NCI-H2081 treated with DMSO at 0.1 percent for 48 hours (cell line): ENCODE data around the gene FXYD1.
"Not testable (repeated sequence)": the region's sequence is repeated elsewhere in the genome, so short reads cannot be mapped to it uniquely, and the experiment has no call there.

Source experiments
- DNase-seq: peaks from one replicate; lab custom pipeline; 2025; lab: John Stamatoyannopoulos, UW

FXYD1 gene

DNA sequence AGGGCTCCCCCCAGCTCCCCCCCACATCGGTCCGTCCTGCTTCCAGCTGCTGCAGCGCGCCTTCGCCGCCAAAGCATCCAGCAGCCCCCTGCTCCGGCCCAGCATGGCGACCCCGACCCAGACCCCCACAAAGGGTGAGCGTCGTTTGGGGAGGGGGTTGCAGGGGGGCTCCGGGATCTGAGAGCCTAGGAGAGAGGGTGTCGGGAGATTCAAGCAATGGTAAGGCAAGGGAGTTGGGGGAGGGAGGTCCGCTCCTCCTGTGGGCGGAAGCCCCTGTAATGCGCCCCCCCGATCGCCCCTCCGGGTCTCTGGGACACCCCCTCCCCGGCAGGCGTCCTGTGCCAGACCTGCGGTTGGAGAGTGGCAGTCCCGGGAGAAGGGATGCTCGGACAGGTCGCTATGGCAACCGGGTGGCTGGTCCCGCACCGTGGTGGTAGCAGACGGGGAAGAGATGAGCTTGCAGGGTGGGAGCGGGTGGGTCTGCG is 4.6 kb downstream of the FXYD1 start, which contains the start of gene FXYD7:
Gene FXYD7 (plus strand): TSS at position 25 of the 485 bp plus-strand sequence. CDS start 79 bp downstream, at position 104.
- no peak for DNase-seq

DNA sequence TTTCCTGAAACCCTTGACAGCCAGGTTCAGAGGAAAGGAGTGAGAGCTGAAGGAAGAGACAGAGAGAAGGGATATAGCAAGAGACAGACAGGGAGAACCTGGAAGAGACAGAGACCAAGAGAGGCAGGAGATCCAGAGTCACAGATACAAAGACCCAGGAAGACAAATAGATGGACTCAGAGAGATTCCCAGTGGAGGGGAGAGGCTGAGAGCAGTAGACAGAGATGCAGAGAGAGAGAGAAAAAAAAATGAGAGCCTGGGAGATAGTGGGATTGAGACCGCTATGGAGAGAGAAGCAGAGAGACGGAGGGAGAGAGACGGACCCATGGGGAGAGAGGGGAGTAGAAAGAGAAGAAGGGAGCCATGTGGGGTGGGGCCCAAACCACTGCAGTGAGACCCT is 5.2 kb downstream of the FXYD1 start:
- DNase-seq, result no peak

DNA sequence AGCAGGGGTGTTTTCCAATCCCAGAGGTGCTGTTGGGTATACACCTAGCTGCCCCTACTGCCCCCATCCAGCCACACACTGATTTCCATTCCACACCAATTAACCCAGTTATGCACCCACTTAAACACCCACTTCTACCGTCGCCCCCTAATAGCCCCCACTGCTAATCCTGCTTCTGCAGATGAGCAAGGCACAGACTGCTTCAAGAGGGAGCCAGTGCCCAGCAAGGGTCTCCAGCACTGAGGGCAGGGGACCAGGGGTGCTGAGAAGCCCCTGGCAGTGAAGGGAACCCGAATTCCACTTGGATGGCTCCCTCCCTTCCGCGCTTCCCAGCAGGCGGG is 5.6 kb downstream of the FXYD1 start:
- DNase-seq, result no peak

DNA sequence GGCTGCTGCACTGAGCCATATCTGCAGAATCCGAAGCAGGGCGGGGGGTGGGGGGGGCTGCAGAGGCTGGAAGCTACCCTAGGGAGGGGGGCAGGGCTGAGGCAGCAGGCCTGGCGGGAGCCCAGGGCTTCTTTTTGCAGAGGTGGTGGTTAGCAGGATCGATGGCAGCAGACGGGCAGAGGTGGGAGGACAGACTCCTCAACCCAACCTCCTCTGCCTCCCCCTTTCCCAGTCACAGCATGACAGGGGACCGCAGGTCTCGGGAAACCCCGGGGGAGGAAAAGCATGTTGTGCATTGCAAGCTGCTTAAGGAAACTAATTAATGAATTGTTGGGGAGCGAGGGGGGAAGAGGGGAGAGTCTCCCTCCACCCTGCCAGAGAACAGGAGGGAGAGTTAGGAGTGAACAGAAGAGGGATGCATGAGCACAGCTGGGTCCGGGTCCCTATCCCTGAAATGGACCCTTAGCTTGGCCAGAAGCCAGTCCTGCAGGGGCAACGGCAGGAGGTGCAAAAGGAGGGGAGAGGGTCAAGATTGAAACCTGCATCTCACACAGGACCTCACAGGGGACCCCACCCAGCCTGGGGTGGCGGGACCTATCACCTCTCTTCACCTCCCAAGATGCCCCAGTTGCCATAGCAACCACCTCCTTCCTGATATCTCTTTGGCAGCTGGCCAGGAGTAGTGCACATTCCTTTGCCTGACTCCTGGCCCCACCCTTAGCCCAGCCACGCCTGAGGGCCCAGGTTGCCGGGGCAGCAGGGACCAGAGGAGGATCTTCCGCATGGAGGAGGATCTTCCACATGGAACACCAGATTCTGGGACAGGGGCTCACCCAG is 6.2 kb downstream of the FXYD1 start:
- no peak for DNase-seq

DNA sequence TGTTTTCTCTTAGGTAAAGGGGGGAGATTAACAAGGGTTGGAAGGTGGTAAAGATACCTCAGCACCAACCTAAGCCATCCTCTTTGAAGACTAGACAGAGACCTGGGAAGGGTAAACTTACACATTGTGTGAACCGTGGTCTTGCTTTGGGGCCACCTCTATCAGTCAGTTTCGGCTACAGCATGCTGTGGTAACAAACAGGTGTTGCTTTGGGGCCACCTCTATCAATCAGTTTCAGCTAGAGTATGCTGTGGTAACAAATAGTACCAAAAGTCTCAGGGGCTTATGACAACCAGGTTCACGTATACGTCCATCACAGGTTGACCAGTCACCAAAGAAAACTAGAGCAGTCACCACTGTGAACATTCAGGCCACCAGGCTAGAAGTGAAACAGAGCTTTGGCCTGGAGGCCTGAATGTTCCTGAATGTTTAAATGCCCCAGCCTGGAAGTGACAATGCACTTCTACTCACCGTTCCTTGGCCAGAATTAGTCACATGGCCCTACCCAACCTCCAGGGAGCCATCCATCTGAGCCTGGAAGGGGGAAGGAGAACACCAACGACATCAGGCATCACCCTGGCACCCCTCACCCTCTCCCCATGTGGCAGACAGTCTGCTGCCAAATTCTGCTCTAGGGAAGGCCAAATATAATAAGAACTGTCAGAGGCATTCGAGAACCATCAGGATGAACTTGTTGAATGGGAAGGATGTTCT is 8.3 kb downstream of the FXYD1 start:
- DNase-seq, result no peak

DNA sequence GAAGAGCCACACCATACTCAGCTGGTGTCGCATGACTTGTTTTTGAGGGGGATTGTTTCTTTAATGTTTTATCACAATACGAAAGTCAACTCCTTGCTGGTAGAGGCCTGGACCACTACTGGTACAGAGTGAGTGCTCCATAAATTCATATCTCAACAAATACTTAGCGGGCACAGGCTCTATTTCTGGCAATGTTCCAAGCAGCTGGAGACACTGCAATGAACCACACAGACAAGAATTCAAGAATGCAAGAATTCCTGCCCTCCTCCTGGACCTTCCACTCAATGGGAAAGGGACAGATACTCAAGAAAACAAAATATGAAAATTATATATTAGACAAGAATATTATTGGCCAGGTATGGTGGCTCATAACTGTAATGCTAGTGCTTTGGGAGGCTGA is 10.8 kb downstream of the FXYD1 start:
- DNase-seq, result no peak

DNA sequence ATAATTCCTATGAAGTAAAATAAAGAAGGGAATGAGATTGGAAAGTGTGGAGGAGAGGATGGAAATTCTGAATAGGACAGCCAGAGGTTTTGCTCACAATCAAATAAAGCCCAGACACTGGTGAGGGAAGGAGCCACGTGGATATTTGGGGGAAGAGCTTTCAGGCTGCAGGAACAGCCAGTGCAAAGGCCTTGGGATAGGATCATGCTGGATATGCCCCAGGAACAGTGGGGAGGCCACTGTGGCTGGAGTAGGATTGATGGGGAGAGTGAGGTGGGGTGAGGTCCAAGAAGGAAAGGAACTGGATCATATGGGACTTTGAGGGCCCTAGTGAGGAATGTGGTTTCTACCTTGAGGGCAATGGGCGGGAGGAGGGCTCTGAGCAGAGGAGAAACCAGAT is 11.8 kb downstream of the FXYD1 start:
- DNase-seq, result no peak

DNA sequence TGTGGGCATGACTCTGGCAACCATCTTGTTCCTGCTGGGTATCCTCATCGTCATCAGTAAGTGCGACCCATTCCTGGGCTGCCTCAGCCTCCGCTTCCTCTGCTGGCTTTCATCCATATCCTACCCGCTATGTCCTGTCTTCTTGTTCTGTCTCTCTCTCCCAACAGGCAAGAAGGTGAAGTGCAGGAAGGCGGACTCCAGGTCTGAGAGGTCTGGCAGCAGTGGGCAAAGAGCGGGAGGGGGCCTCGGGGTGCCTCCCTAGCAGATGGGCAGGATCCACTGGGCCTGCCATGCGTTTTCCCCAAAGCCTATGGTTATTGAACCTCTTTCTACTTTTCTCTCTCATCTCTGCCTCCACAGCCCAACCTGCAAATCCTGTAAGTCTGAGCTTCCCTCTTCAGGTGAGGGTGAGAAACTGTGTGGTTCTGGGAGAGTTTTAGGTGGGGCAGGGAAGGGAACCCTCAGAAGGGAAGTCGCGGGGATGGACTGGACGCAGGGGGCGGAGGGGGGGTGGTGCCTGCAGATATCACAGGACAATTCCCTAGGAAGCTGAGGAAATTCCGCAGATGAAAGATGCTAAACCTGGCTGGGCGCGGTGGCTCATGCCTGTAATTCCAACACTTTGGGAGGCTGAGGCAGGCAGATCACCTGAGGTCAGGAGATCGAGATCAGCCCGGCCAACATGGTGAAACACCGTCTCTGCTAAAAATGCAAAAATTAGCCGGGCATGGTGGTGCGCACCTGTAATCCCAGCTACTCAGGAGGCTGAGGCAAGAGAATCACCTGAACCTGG is 12.8 kb downstream of the FXYD1 start:
- DNase-seq, result no peak

DNA sequence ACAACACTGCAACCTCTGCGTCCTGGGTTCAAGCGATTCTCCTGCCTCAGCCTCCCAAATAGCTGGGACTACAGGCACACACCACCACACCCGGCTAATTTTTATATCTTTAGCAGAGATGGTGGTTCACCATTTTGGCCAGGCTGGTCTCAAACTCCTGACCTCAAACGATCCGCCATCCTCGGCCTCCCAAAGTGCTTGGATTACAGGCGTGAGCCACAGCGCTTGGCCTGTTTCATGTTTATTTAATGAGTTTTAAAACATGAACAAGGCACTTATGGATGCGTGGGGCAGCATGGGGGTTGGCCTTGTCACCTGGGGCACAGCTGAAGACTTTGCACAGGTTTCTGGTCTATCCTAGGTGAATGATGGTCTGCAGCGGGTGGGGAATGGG is 14.5 kb downstream of the FXYD1 start:
- DNase-seq, result not testable (repeated sequence)

DNA sequence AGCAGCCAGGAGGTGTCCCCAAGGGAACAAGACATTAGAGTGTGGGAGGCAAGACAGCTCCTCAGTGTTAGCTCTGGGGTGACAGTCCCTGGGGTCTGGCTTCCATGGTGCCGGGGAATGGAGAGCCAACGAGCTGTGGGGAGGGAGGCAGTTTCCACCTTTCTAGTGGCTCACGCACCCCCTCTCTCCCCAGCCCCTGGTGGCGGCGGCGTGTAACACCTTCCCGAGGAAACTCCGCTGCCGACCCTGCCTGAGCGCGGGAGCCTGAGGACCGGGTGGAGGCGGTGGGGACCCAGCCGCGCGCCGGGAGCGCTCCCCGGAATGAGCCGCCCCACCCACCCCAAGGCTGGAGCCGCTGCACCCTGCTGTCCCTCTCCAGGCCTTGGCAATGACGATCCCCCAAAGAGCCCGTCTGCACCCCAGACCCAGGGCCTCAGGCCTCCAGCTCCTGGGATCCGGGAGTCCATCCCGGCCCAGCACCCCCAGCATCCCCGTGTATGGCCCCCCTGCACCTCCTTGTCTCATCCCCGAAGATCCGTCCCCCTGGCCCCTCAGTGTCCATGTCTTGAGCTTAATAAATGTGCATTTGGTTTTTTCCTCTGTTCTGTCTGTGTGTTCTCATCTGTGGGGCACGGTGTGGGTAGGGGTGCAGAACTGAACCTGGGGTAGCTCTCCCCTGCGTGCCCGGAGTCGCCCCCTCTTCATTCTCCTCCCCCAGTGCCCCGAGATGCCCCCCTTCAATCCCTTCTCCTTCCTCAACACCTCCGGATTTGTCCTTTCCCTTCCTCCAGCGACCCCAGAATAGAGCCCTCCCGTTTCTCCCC is 15.3 kb downstream of the FXYD1 start:
- no peak for DNase-seq

DNA sequence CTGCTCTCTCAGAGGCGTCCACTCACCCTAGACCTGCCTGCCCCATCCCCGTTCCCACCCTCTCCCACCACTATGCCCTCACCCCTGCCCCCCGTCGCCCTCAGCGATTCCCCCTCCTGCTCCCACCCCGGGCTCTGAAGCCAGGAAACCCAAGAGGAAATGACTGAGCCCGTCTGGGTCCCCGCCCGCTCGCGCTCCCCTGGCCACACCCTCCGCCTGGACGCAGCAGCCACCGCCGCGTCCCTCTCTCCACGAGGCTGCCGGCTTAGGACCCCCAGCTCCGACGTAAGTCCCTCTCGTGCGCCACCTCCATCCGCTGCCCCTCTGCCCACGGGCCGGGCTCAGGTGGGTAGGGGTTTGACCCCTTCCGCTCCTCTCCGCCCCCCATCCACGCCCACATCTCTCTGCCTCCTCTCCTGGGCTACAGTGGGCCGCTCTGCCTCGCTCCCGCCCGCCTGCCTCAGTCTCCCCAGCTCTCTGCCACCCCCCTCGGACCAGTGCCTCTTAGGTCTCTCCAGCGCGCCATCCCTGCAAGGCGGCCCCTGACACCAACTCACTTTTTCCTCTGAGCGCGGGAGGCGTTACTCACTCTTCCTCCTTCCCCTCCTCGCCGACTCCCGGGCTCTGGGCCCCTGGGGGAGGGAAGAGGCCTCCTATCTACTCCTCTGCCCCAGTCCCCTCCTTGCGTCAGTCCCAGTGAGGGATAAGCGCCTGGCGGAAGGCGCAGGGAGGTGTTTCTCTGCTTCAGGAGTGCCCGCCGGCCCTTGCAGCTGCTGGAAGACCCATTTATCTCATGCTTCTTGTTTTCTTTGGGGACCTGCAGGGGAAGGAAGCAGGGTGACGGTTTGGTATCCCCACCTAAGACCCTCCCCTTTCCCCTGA is 16.1 kb downstream of the FXYD1 start, which contains the start of gene FXYD5:
Gene FXYD5 (plus strand): TSS at position 211 of the 882 bp plus-strand sequence. CDS start 816 bp downstream, outside the sequence.
- DNase-seq, result no peak

DNA sequence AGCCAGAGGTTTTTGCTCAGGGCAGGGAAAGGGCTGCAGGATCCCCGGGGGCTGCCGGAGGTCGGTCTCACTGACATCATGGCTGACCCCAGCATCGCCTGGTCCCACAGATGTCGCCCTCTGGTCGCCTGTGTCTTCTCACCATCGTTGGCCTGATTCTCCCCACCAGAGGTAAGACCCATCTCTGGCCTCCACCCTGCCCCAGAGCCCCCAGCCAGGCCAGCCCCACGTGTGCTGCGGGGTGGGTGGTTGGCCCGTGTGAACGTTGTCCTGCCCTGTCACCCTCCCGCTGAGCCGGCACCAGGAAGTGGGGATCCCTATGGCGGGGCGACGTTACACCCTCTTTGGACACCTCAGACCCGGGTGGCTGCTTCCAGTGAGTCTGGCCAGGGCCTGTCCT is 16.8 kb downstream of the FXYD1 start:
- DNase-seq, result no peak

DNA sequence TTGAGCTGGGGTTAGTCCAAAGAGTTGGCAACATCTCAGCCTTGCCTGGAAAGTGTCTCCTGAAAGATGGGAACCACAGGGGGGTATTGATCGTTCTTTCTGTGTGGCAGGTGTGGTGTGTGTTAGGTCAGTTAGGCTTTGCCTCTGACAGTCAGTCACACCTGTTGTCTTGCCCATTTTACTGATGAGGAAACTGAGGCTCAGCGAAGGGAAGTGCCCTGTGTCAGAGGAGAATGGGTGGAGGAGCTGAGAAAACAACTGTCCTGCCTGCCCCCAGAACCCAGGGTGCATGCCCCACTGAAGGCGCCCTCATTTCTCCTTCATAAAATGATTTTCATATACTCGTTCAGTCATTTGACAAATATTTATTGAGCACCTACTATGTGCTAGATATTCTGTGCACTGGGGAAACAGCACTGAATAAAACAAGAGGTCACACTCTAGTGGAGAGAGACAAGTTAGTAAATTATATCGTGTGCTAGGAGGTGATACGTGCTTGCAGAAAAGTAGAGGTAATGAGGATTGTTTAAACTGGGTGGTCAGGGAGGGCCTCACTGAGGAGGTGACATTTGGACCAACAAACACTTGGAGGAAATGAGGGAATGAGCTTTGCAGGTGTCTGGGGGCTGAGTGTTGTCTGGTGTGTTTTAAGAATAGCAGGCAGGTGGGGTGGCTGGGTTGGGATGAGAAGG is 17.5 kb downstream of the FXYD1 start:
- no peak for DNase-seq

DNA sequence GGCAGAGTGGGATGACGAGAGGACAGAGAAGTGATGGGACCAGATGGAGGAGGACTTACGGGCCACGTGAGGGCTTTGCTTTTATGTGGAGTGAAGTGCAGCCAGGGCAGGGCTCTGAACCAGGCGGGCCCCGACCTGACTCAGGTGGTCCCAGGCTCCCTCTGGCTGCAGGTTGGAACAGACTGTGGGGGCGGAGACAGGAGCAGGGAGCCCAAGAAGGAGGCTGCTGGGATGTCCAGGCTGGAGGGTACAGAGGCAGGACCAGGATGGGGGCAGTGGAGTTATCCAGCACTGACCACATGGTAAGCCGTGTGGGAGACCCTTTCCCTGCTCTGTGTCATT is 18.0 kb downstream of the FXYD1 start:
- no peak for DNase-seq

DNA sequence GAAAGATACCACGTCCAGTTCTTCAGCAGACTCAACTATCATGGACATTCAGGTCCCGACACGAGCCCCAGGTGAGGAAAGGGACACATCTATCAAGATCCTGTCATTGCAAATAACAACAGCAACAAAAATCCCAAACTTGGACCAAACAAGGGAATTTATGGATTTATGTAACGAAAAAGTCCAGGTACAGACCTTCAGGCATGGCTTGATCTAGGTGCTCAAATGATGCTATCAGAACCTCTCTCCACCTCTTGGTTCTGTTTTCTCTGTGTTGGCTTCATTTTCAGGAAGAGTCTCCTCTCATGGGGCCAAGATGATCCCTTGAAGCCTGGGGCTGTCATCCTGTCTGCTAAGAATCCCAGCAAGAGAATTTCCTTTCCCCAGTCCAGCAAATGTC is 18.8 kb downstream of the FXYD1 start:
- no peak for DNase-seq

DNA sequence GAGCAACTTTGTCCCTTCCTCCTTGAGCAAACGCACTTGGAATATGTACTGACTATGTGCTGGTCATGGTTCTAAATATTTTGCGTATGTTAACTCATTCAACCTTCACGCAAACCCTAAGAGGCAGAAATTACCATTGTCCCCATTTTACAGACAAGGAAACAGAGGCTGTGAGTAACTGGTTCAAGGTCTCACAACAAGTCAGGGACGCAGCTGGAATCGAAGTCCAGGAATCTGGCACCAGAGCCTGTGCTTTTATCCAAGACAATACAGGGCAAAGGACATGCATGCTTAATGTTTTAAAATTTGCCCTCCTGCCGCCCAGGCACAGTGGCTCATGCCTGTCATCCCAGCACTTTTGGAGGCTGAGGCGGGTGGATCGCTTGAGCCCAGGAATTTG is 21.0 kb downstream of the FXYD1 start:
- DNase-seq, result no peak

DNA sequence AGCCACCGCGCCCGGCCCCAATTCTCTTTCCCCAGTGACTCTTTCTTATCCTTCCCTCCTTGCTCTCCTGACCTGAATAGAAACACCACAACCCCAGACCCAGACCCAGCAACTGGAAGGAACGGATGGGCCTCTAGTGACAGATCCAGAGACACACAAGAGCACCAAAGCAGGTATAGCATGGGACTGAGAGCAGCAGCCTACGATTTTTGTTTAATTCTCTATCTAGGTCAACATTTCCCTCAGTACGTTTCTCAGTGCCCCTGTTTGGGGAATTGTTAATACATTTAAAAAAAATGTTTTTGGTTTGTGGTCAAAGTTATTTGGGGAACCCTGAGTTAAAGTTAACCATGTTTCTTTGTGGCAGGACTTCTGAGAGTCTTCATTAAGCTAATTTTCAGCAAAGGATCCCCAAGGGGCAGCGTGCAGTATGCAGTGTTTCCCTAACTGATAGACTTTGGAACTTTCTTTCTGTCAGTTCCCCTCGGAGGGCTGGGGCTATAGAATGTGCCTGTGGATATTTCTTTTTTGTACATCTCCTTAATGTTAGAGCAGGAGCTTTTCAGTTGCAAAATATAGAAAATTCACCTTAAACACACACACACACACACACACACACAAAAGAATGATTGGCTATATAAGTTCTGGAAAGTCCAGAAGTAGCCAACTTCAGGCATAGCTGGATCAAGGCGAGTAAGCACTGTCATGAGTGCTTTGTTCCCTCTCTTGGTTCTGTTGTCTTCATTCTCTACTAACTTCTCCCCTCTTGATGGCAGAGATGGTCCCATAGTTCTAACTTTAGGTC is 22.2 kb downstream of the FXYD1 start:
- no peak for DNase-seq

DNA sequence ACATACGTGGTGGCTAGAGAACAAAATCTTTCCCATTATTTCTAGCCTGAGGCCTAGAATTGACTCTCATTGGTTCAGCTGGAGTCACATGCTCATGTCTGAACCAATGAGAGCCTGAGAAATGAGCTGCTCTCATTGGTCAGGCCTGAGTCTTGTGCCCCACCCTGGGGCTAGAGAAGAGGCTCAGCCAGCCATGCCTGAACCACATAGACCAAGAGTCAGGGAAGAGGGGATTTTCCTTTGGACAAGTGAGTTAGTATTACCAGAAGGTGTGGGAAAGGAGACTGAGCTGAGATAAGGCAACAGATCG is 22.8 kb downstream of the FXYD1 start:
- no peak for DNase-seq
